ENCODE data around the gene PCDH10. TPM values are rescaled to one million over a fixed set of nuclear protein-coding genes. Genes with fewer than 3 reads are reported as not detected.
"Not testable (repeated sequence)": the region's sequence is repeated elsewhere in the genome, so short reads cannot be mapped to it uniquely, and the experiment has no call there.

The PCDH10 gene
- total RNA-seq, 1 donor from 2014 or later, result 10.8 TPM

DNA sequence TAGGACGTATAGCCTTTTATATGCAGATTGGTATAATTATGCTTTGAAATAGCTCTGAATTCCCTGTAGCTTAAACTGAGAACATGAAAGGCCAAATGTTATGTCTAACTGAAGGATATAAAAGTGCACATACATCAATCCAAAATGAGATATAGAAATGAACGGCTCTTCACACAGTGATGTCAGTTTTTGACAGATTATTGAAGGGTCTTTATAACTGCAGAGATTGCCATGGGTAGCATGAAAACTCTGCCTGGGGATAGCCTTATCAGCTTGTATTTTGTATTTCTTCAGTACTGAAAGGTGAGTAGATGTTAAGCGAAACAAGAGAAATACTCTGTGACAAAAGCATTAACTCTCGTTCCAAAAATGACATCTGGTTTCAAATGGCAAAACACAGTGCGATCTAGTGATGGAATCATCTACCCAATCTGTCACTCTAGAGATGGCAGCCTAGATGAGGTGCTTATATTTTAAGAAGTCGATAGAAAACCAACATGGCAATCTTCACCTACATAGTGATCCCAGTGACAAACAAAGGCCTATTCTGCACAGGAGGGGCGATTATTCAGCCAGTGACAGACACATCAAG, 59.7 kb downstream of the PCDH10 start:
- TF ChIP-seq, protein P1, sequence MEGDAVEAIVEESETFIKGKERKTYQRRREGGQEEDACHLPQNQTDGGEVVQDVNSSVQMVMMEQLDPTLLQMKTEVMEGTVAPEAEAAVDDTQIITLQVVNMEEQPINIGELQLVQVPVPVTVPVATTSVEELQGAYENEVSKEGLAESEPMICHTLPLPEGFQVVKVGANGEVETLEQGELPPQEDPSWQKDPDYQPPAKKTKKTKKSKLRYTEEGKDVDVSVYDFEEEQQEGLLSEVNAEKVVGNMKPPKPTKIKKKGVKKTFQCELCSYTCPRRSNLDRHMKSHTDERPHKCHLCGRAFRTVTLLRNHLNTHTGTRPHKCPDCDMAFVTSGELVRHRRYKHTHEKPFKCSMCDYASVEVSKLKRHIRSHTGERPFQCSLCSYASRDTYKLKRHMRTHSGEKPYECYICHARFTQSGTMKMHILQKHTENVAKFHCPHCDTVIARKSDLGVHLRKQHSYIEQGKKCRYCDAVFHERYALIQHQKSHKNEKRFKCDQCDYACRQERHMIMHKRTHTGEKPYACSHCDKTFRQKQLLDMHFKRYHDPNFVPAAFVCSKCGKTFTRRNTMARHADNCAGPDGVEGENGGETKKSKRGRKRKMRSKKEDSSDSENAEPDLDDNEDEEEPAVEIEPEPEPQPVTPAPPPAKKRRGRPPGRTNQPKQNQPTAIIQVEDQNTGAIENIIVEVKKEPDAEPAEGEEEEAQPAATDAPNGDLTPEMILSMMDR (IDR thresholded peaks at IDR 0.05; ENCODE audit: unreplicated experiment), result no peak
- no peaks in the 10 kb centered on the region for H3K4me1 Mint-ChIP-seq (ENCODE audit: unreplicated experiment)
- H3K27me3 Mint-ChIP-seq (ENCODE audit: unreplicated experiment), result no peaks in the 10 kb centered on the region
- no peaks in the 10 kb centered on the region for H3K36me3 Mint-ChIP-seq (ENCODE audit: low read depth, unreplicated experiment)
- no peaks in the 10 kb centered on the region for H3K9me3 Mint-ChIP-seq (ENCODE audit: unreplicated experiment)
- H3K27ac Mint-ChIP-seq (ENCODE audit: unreplicated experiment), result no peak overlapping the region
- H3K4me3 Mint-ChIP-seq (ENCODE audit: unreplicated experiment), result no peak overlapping the region
- no peak for DNase-seq (ENCODE audit: low spot score)

DNA sequence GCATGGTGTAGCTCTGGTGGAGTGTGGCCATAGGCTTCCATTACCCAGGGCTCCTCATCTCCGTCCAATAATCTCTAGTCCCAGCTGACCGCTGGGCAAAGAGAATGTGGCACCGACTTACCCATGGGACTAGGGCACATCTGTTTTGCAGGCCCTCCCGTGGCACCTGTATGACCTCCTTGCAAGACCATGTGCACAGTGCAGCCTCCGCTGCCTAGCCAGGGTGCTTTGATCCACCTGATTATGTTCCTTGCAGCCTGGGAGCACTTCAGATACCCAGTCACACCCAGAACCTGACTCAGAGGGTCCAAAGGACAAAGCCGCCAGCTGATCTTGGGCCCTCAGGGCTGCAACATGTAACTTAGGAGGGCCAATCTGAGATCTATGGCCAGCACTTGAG, 84.8 kb downstream of the PCDH10 start:
- no peaks in the 10 kb centered on the region for H3K9me3 Mint-ChIP-seq (ENCODE audit: unreplicated experiment)
- no peaks in the 10 kb centered on the region for H3K4me1 Mint-ChIP-seq (ENCODE audit: unreplicated experiment)
- no peak for DNase-seq (ENCODE audit: low spot score)
- no peaks in the 10 kb centered on the region for H3K27me3 Mint-ChIP-seq (ENCODE audit: unreplicated experiment)
- H3K27ac Mint-ChIP-seq (ENCODE audit: unreplicated experiment), result no peak overlapping the region
- H3K36me3 Mint-ChIP-seq (ENCODE audit: low read depth, unreplicated experiment), result no peaks in the 10 kb centered on the region
- TF ChIP-seq, protein P1 (IDR thresholded peaks at IDR 0.05; ENCODE audit: unreplicated experiment), result no peak
- no peak overlapping the region for H3K4me3 Mint-ChIP-seq (ENCODE audit: unreplicated experiment)

DNA sequence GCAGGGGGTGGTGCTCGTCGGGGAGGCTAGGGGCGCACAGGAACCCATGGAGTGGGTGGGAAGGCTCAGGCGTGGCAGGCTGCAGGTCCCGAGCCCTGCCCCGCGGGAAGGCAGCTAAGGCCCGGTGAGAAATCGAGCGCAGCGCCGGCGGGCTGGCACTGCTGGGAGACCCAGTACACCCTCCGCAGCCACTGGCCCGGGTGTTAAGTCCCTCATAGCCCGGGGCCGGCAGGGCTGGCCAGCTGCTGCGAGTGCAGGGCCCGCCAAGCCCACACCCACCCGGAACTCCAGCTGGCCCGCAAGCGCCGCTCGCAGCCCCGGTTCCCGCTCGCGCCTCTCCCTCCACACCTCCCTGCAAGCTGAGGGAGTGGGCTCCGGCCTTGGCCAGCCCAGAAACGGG, 91.4 kb downstream of the PCDH10 start:
- not testable (repeated sequence) for H3K4me3 Mint-ChIP-seq (ENCODE audit: unreplicated experiment); H3K27me3 Mint-ChIP-seq (ENCODE audit: unreplicated experiment); H3K9me3 Mint-ChIP-seq (ENCODE audit: unreplicated experiment); H3K27ac Mint-ChIP-seq (ENCODE audit: unreplicated experiment); H3K36me3 Mint-ChIP-seq (ENCODE audit: low read depth, unreplicated experiment); DNase-seq (ENCODE audit: low spot score); H3K4me1 Mint-ChIP-seq (ENCODE audit: unreplicated experiment)
